ENCODE results near the gene LY86. TPM values are rescaled to one million over a fixed set of nuclear protein-coding genes. Genes with fewer than 3 reads are reported as not detected.

LY86 gene
- total RNA-seq, 3 donors from 2014 or later, result 1.2 to 2.8 (median 1.6) TPM

DNA sequence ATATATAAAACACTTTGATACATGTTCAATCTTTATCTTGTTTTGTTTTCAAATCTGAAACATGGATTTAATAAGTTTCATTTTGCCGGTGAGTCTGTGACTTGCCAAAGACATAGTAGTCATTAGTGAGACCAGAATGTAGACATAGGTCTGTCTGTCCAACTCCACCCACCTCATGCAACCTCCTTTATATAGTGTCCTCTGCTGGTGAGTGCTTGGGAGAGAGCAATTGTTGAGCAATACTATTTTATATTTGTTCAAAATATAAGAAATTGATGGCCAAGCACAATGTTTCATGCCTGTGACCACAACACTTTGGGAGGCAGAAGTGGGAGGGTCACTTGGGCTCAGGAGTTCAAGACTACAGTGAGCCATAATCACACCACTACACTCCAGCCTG, 10.8 kb upstream of the LY86 start:
- H3K36me3 ChIP-seq (ENCODE audit: low read depth), result no peaks in the 10 kb centered on the region
- H3K4me1 ChIP-seq (ENCODE audit: low read depth), result no peaks in the 10 kb centered on the region
- intact Hi-C loops (cut with DNase I, micrococcal nuclease), result no loop called here
- ATAC-seq, result no peak
- H3K4me3 ChIP-seq, result no peak overlapping the region
- TF ChIP-seq, protein P1, sequence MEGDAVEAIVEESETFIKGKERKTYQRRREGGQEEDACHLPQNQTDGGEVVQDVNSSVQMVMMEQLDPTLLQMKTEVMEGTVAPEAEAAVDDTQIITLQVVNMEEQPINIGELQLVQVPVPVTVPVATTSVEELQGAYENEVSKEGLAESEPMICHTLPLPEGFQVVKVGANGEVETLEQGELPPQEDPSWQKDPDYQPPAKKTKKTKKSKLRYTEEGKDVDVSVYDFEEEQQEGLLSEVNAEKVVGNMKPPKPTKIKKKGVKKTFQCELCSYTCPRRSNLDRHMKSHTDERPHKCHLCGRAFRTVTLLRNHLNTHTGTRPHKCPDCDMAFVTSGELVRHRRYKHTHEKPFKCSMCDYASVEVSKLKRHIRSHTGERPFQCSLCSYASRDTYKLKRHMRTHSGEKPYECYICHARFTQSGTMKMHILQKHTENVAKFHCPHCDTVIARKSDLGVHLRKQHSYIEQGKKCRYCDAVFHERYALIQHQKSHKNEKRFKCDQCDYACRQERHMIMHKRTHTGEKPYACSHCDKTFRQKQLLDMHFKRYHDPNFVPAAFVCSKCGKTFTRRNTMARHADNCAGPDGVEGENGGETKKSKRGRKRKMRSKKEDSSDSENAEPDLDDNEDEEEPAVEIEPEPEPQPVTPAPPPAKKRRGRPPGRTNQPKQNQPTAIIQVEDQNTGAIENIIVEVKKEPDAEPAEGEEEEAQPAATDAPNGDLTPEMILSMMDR (IDR thresholded peaks at IDR 0.05), result no peak
- H3K9me3 ChIP-seq, result no peaks in the 10 kb centered on the region
- DNase-seq, result no peak

DNA sequence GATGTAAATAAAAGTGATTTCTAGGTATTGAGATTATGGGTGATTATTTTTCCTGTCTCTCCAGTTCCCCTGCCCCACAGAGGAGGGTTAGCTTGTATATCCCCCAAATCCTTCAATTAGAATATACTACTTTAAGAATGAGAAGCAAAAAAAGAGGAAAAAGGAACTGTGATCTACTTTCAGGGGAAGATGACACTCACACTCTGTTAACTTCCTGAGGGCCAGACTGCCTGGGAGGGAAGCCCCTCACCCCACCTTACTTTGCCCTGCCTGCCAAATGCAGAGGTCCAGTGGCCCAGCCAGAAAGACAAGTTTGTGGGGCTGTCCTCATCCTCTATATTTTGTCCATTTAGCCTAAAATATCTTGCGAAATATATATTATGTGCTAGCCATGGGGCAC, 9.2 kb upstream of the LY86 start:
- Histone ChIP-seq H3K9me3 (no peaks in the 10 kb centered on the region), H3K4me1 (ENCODE audit: low read depth) (no peaks in the 10 kb centered on the region), H3K4me3 (no peak overlapping the region), H3K36me3 (ENCODE audit: low read depth) (no peaks in the 10 kb centered on the region)
- TF ChIP-seq, protein P1 (IDR thresholded peaks at IDR 0.05), result no peak
- DNase-seq (no peak), ATAC-seq (no peak)
- intact Hi-C loops (cut with DNase I, micrococcal nuclease), result no loop called here

DNA sequence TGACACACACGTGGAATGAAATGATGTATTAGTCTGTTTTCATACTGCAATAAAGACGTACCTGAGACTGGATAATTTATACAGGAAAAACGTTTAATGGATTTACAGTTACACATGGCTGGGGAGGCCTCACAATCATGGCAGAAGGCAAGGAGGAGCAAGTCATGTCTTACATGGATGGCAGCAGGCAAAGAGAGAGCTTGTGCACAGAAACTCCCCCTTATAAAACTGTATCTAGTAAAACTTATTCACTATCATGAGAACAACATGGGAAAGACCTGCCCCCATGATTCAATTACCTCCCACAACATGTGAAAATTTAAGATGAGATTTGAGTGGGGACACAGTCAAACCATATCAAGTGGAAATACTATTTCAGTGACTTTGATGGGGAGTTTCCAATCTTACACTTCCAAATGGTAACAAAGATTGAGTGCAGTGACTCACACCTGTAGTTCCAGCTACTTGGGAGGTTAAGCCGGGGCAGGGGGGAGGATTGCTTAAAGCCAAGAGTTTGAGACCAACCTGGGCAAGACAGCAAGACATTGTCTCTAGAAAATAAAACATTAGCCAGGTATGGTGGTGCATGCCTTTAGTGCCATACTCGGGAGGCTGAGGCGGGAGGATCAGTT, 8.2 kb upstream of the LY86 start:
- DNase-seq (no peak), ATAC-seq (no peak)
- TF ChIP-seq, protein P1 (IDR thresholded peaks at IDR 0.05), result no peak
- Histone ChIP-seq H3K36me3 (ENCODE audit: low read depth) (no peaks in the 10 kb centered on the region), H3K9me3 (no peaks in the 10 kb centered on the region), H3K4me1 (ENCODE audit: low read depth) (no peaks in the 10 kb centered on the region), H3K4me3 (no peak overlapping the region)
- intact Hi-C loops (cut with DNase I, micrococcal nuclease), result no loop called here

DNA sequence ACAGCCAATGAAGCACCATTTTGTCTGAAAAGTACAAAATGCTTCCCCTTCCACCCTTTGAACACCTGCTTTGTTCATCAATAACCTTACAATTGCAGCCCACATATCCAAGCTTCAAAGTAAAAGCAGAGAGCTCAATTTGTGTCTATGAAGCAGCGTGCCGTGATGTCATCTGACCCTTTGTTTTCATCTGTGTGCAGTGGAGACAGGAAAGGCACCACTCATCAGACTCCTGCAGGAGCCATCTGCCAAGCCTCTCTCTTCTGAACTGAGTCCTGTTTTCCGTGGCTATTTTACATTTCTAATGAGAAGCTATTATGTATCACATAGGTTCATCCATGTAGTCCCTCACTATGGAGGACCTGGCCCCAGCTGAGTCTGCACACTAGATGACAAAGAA, 7.5 kb upstream of the LY86 start:
- ATAC-seq, result no peak
- H3K4me1 ChIP-seq (ENCODE audit: low read depth), result no peaks in the 10 kb centered on the region
- intact Hi-C loops (cut with DNase I, micrococcal nuclease), result no loop called here
- H3K36me3 ChIP-seq (ENCODE audit: low read depth), result no peaks in the 10 kb centered on the region
- no peak overlapping the region for H3K4me3 ChIP-seq
- H3K9me3 ChIP-seq, result no peaks in the 10 kb centered on the region
- TF ChIP-seq, protein P1 (IDR thresholded peaks at IDR 0.05), result no peak
- DNase-seq, result no peak

DNA sequence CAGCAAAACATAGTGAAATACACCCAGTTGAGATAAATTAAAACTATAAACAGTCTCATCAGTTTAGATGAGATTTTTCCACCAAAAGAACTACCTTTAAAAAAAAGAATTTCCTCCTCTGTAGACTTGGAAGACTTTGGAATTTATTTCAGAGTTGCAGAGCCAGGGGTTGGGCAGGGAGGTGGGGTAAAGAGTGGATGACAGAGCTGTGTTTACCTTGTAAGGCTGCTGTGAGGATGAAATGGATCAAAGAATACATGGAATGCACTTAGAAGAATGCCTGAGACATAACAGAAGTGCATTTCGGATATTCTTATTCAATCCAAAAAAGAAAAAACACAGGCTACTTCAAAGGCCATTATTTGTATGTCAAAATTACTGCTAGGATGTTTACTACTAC, 6.4 kb upstream of the LY86 start:
- DNase-seq (no peak), ATAC-seq (no peak)
- no peaks in the 10 kb centered on the region for H3K4me1 ChIP-seq (ENCODE audit: low read depth)
- H3K36me3 ChIP-seq (ENCODE audit: low read depth), result no peaks in the 10 kb centered on the region
- TF ChIP-seq, protein P1 (IDR thresholded peaks at IDR 0.05), result no peak
- H3K4me3 ChIP-seq, result no peak overlapping the region
- intact Hi-C loops (cut with DNase I, micrococcal nuclease), result no loop called here
- H3K9me3 ChIP-seq, result no peaks in the 10 kb centered on the region

DNA sequence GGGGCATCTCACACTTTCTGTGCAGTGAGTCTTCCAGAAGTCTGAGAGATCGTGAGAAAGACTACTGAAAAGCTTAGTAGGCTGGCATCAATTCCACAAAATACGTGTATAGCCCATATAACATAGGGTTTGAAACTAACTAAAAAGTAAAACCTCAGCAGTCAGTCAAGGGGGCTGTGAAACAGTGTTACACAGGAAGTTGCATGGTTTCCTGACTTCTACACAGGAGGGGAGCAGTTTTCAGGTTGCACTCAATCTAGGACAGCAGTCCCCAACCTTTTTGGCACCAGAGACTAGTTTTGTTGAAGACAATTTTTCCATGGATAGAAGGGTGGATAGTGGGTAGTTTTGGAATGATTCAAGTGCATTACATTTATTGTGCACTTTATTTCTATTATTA, 4.7 kb upstream of the LY86 start:
- TF ChIP-seq, protein P1 (IDR thresholded peaks at IDR 0.05), result no peak
- no peaks in the 10 kb centered on the region for H3K36me3 ChIP-seq (ENCODE audit: low read depth)
- no peaks in the 10 kb centered on the region for H3K4me1 ChIP-seq (ENCODE audit: low read depth)
- intact Hi-C loops (cut with DNase I, micrococcal nuclease), result no loop called here
- H3K4me3 ChIP-seq, result no peak overlapping the region
- ATAC-seq (no peak), DNase-seq (no peak)
- H3K9me3 ChIP-seq, result no peaks in the 10 kb centered on the region

Measured in mucosa of descending colon (tissue), 3 donors.